Right lobe of liver (tissue), 4 donors: ENCODE data around the gene AMPH.

Experiments used
- POLR2A ChIP-seq: fragments of 450-650 bp; IDR thresholded peaks from one replicate; pipeline ENCODE4 v1.6.1; 2017; ENCODE audit warnings: antibody characterized with exemption, mild to moderate bottlenecking
- TF ChIP-seq, protein P1 (sequence below), 4 donors: fragments of 200-600 bp in 3 of 4; fragments of 450-650 bp in 1 of 4; IDR thresholded peaks; one replicate each; pipeline versions ENCODE4 v1.5.1 to v1.8.0; 2016 to 2022; ENCODE audit warnings: antibody characterized with exemption in 4 of 4, mild to moderate bottlenecking in 2 of 4
- donor health status: DM: no; HTN: no; CAD: no.
- donor health status: DM: no; HTN: no; CAD: no.
- donor health status: DM: no; HTN: yes; CAD: no.

DNA sequence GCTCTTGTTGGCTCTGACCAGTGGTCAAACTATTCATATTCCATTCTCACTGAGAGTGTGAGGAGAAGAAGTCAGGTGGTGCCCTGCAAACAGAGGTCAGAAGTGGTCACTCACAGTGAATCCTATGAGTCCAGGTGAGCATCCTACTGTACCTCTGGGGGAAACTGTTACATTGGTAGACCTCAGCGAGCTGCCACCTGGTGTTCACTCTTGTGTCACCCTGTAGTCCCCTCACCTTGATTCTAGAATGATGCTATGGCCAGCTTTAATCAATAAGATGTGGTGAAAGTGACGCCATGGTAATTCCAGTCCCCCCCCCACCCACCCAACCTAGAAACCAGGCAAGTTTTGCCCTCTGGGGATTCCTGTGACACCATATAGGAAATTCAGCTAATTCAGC, 1.2 kb upstream of the AMPH start:
- TF ChIP-seq, protein P1, sequence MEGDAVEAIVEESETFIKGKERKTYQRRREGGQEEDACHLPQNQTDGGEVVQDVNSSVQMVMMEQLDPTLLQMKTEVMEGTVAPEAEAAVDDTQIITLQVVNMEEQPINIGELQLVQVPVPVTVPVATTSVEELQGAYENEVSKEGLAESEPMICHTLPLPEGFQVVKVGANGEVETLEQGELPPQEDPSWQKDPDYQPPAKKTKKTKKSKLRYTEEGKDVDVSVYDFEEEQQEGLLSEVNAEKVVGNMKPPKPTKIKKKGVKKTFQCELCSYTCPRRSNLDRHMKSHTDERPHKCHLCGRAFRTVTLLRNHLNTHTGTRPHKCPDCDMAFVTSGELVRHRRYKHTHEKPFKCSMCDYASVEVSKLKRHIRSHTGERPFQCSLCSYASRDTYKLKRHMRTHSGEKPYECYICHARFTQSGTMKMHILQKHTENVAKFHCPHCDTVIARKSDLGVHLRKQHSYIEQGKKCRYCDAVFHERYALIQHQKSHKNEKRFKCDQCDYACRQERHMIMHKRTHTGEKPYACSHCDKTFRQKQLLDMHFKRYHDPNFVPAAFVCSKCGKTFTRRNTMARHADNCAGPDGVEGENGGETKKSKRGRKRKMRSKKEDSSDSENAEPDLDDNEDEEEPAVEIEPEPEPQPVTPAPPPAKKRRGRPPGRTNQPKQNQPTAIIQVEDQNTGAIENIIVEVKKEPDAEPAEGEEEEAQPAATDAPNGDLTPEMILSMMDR (IDR thresholded peaks at IDR 0.05), result no peak
- no peak for TF ChIP-seq POLR2A
